Globus pallidus (tissue), 1 donor: ENCODE measurements around the gene KRTAP5-10.
"Not testable (repeated sequence)": the region's sequence is repeated elsewhere in the genome, so short reads cannot be mapped to it uniquely, and the experiment has no call there.

Source experiments
- DNase-seq: peaks from one replicate; pipeline ENCODE4 v3.0.0-alpha.2; 2015; ENCODE audit warnings: low spot score

KRTAP5-10 gene, protein sequence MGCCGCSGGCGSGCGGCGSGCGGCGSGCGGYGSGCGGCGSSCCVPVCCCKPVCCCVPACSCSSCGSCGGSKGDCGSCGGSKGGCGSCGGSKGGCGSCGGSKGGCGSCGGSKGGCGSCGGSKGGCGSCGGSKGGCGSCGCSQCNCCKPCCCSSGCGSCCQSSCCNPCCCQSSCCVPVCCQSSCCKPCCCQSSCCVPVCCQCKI

GRCh38 chr11:71565263-71565662, at the start of gene KRTAP5-10:
Gene KRTAP5-10, plus strand, starts transcription at chr11:71565563. Its CDS starts 25 bp downstream, at chr11:71565588.
- DNase-seq: no peak

DNA sequence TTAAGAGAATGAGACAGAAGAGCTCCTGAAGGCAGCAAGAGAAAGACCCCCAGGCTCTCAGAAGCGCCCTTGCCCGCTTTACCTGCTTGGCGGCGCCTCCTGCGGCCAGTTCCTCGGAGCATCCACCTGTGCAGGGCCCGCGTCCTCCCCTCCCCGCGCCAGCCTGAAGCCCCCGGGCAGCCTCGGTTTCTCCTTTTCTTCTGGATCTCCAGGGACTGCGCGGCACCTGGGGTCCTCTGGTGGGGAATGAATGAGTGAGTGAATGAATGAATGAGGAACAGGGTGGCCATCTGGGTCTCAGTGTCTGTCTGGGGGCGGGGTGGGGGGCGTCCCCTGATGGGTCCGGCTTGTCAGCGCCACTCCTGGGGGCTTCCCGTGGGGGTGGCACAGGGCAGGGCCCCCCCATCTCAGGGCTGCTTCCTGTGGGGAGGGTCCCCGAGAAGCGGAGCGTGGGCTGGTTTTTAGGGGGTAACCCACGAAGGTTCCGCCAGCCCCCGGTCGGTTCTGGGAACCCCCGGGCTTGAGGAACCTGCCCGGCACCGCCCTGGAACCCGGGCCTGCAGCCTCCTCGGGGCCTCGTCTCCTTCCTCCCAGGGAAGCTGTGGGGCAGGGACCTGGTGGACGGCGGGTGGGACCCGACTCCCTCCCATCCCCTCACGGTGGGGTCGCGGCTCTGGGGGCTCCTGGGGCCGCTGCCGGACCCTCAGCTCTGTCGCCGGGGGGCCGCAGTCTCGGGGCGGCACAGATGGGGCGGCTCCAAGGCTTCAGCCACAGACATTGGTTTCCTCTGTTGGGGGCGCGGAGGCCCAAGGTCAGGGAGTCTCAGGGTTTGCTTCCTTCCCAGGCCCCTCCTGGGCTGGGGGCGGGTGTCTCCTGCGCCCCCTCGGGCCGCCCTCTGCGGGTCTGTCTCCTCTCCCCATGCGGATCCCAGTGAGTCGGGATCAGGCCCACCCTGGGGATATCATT, 46.6 kb upstream of the KRTAP5-10 start:
- DNase-seq: no peak

- no peak for DNase-seq
Observed at GRCh38 chr11:71519546-71519945, 45.8 kb upstream of the KRTAP5-10 start.

DNA sequence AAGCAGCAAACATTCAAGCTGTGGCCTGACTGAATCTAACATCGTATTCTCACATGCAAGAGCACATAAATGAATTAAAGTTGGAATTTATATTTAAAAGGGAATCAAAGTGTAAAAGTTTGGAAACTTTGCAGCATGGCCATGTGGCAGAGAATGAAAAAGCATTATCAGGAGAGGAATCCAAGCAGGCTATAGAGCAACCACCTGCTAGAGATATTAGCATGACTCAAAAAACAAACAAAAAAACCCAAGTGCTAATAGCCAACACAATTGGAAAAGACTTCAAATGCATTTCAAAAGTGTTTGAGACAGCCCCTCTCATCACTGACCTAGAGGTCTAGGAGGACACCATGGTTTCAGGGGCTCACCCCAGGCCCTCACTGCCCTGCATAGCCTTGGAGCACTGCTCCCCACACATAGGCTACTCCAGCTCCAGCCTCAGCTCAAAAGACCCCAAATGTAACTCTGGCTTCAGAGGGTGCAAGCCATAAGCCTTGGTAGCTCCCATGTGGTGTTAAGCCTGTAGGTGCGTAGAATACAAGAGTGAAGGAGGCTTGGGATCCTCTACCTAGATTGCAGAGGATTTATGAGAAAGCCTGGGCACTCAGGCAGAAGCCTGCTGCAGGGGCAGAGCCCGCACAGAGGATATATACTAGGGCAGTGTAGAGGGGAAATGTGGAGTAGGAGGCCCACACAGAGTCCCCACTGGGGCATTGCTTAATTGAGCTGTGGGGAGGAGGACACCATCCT, 40.0 kb upstream of the KRTAP5-10 start:
- no peak for DNase-seq

- DNase-seq: no peak
Observed at GRCh38 chr11:71525938-71526495, 39.3 kb upstream of the KRTAP5-10 start.

DNA sequence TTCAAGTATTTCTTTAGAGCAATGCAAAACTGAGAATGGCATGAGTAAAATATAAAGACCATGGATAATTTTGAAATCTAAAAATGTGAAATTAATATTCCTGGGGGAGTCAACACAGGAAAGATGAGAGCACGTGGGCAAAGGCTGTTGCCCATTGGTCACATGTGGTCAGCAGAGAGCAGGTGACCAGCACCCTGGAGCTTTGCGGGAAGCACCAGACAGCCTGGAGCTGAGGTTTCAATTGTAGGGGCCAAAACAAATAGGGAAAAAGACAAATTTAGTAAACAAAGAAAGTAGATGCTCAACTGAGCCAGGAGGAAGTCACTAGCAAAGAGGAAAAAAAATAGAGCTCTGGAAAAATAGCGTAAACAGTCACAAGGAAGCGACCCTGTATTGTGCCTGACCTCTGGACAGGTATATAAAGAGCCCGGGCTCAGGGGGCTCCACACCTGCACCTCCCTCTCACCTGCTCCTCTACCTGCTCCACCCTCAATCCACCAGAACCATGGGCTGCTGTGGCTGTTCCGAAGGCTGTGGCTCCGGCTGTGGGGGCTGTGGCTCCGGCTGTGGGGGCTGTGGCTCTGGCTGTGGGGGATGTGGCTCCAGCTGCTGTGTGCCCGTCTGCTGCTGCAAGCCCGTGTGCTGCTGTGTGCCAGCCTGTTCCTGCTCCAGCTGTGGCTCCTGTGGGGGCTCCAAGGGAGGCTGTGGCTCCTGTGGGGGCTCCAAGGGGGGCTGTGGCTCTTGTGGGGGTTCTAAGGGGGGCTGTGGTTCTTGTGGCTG, 38.4 kb upstream of the KRTAP5-10 start, which contains the start of gene KRTAP5-7:
KRTAP5-7 (plus strand) TSS at position 472 of the 780 bp plus-strand sequence; CDS start at position 506, 34 bp downstream.
- DNase-seq: not testable (repeated sequence)

DNA sequence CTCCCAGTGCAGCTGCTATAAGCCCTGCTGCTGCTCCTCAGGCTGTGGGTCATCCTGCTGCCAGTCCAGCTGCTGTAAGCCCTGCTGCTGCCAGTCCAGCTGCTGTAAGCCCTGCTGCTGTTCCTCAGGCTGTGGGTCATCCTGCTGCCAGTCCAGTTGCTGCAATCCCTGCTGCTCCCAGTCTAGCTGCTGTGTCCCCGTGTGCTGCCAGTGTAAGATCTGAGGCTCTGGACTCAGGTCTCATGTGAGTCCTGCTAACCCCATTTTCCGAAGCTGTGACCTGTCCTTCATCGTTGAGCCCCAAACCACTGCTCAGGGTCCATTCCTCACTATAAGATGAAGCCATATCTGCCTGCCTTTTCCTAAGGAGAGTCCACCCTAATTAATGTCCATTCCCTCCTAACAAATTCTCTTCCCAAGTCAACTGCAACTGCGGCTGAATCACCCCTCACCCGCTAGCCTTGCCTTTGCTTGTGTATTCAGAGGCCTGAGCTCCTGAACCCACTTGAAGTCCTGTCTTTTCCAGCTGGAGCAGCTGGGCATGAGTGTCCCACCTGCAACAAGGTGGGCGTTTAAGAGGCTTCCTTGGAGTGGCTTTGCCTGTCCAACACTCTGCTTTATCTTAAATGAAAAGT, 37.7 kb upstream of the KRTAP5-10 start:
- DNase-seq: no peak

- no peak for DNase-seq
Observed at GRCh38 chr11:71530602-71531001, 34.8 kb upstream of the KRTAP5-10 start.

GRCh38 chr11:71532036-71532610, 33.2 kb upstream of the KRTAP5-10 start:
- no peak for DNase-seq

GRCh38 chr11:71534711-71535608, 30.4 kb upstream of the KRTAP5-10 start:
- DNase-seq: not testable (repeated sequence)

GRCh38 chr11:71535825-71536224, 29.5 kb upstream of the KRTAP5-10 start:
- no peak for DNase-seq

- DNase-seq: no peak
Observed at GRCh38 chr11:71537537-71537936, 27.8 kb upstream of the KRTAP5-10 start.

DNA sequence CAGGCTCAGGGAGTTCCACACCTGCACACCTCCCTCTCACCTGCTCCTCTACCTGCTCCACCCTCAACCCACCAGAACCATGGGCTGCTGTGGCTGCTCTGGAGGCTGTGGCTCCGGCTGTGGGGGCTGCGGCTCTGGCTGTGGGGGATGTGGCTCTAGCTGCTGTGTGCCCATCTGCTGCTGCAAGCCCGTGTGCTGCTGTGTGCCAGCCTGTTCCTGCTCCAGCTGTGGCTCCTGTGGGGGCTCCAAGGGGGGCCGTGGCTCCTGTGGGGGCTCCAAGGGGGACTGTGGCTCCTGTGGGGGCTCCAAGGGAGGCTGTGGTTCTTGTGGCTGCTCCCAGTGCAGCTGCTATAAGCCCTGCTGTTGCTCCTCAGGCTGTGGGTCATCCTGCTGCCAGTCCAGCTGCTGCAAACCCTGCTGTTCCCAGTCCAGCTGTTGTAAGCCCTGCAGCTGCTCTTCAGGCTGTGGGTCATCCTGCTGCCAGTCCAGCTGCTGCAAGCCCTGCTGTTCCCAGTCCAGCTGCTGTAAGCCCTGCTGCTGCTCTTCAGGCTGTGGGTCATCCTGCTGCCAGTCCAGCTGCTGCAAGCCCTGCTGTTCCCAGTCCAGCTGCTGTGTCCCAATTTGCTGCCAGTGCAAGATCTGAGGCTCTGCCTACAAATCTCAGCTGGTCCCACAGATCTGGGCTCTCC, 27.2 kb upstream of the KRTAP5-10 start, which contains the start of gene KRTAP5-8:
KRTAP5-8 (plus strand) TSS at position 49 of the 689 bp plus-strand sequence; CDS start at position 80, 31 bp downstream.
- DNase-seq: not testable (repeated sequence)

- no peak for DNase-seq
Observed at GRCh38 chr11:71538666-71538990, 26.7 kb upstream of the KRTAP5-10 start.

GRCh38 chr11:71539017-71539416, 26.3 kb upstream of the KRTAP5-10 start:
- DNase-seq: no peak

- DNase-seq: not testable (repeated sequence)
Observed at GRCh38 chr11:71539971-71540370, 25.4 kb upstream of the KRTAP5-10 start.

DNA sequence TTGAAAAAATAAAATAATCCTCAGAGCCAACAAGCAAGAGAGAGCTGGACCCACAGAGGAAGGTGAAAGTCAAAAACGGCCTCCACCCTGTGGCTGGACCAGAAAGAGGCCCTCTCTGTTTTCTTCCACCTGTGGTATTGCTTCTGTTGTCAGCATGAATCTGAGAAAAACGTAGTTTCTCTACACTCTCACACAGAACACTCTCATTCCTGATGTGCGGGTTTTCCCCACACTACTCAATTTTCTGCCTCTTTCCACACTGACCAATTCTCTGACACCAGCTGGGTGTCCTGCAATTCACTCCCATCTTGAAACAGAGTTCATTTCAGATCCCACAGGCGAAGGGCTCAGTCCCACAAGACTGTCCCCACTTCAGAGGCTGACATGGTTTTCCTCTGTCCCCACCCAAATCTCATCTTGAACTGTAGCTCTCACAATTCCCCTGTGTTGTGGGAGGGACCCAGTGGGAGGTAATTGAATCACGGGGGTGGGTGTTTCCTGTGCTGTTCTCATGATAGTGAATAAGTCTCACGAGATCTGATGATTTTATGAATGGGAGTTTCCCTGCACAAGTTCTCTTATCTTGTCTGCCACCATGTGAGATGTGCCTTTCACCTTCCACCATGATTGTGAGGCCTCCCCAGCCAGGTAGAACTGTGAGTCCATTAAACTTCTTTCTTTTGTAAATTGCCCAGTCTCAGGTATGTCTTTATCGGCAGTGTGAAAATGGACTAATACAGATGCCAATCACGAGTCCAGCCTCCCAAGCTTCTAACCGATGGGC, 24.6 kb upstream of the KRTAP5-10 start:
- DNase-seq: not testable (repeated sequence)

- no peak for DNase-seq
Observed at GRCh38 chr11:71542382-71542781, 23.0 kb upstream of the KRTAP5-10 start.
